ENCODE measurements around the gene ELP2. TPM values are rescaled to one million over a fixed set of nuclear protein-coding genes. Genes with fewer than 3 reads are reported as not detected.

Gene ELP2
- total and polyA plus RNA-seq, 2 donors (not counting 3 experiments of a cell fraction or from before 2014, with no cell fraction given), result 37.8 to 90.5 TPM

DNA sequence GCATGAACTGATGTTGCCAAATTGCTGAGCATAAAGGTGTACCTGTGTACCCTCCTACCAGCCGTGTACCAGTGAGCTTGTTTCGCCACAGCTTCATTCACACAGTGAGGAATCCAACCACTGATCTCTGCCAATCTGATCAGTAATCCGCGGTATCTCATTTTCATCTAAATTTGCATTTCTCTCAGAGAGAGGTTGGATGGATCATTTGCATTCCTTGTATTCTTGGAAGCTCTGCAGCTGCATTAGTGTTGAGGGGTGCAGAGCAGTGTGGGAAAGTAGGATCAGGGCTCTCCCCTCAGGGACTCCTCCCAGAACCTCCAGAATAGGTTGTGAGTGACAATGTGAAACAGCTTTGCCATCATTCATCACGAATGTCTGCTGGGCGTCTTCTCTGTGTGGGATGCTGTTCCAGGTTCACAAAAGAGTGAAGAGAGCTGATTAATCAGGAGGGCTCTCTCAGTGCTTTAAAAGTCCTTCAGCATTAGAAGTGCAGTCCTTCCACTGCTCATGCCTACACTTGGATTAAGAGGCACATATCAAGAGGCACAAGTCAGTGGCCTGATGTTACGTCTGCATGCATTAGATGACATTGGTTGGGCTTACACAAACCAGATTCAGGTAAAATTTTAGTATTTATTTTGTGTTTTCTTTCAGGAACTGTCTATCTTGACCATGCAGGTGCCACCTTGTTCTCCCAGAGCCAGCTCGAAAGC is 65.1 kb downstream of the ELP2 start:
- dilution Hi-C loops (cut with MboI; ENCODE audit: extremely low pct_ligation_motif_present, low sequenced_read_pairs) (no loop called here), intact Hi-C loops (cut with micrococcal nuclease) (no loop called here)
- no peak overlapping the region for H3K4me3 ChIP-seq (replicated peaks in 1 of 3; ENCODE audit: insufficient read depth in 1 of 3, low read depth in 1 of 3, low read length in 3 of 3)
- ChIA-PET POLR2A (no interaction called here), CTCF (interaction anchor here (0.6 to 1.3 kb wide), 2 partner anchors 8 to 104 kb away, joined by 3 read pairs; no protein-coding TSS in a partner anchor)
- no TSS peak for BruUV-seq (replicated peaks)
- H3K4me2 ChIP-seq (ENCODE audit: insufficient read depth, low read length), result no peak overlapping the region
- TF ChIP-seq GATA2 (IDR thresholded peaks at IDR 0.05; ENCODE audit: insufficient read depth, insufficient read length, low read depth, low read length), result no peak
- no peak for TF ChIP-seq POLR2A (IDR thresholded peaks at IDR 0.05; ENCODE audit: low read depth, low read length)
- TF ChIP-seq MAX (IDR thresholded peaks at IDR 0.05; ENCODE audit: insufficient read depth, insufficient read length), result no peak
- TF ChIP-seq MYC (IDR thresholded peaks at IDR 0.05; ENCODE audit: low read depth, low read length), result no peak
- TF ChIP-seq JUN (IDR thresholded peaks at IDR 0.05; ENCODE audit: borderline replicate concordance, insufficient read depth, insufficient read length, low read depth), result no peak
- TF ChIP-seq POLR2AphosphoS5 (IDR thresholded peaks at IDR 0.05; ENCODE audit: insufficient read depth, low read depth, low read length), result no peak
- no peak for TF ChIP-seq CTCF (IDR thresholded peaks at IDR 0.05; ENCODE audit: extremely low read depth in 1 of 2, insufficient read depth in 1 of 2, low read depth in 1 of 2, low read length in 2 of 2)
- no peak for TF ChIP-seq EZH2 (IDR thresholded peaks at IDR 0.05; ENCODE audit: borderline replicate concordance, low read depth, low read length, severe bottlenecking)
- H2AFZ ChIP-seq (ENCODE audit: low read depth, low read length), result no peak overlapping the region
- FAIRE-seq, result no peak
- no peaks in the 10 kb centered on the region for H3K36me3 ChIP-seq (ENCODE audit: control insufficient read depth in 2 of 2, extremely low read depth in 1 of 2, insufficient read depth in 2 of 2, low read length in 2 of 2)
- DNase-seq (ENCODE audit: low read depth, low spot score), result no peak
- no peaks in the 10 kb centered on the region for H3K9me3 ChIP-seq (replicated peaks; ENCODE audit: control insufficient read depth, insufficient read depth, low read length)
- no peak overlapping the region for H3K27ac ChIP-seq (ENCODE audit: insufficient read depth, low read depth, low read length)
- no peak overlapping the region for H3K9ac ChIP-seq (replicated peaks; ENCODE audit: extremely low read depth, insufficient read depth, low read length)
- no peaks in the 10 kb centered on the region for H4K20me1 ChIP-seq (replicated peaks; ENCODE audit: control insufficient read depth, extremely low read depth, insufficient read depth, low read length)
- no peaks in the 10 kb centered on the region for H3K9me1 ChIP-seq (replicated peaks; ENCODE audit: control insufficient read depth, extremely low read depth, insufficient read depth, low read length)
- H3K27me3 ChIP-seq (ENCODE audit: control insufficient read depth in 2 of 2, insufficient read depth in 2 of 2, low read length in 2 of 2), result peaks cover 0 to 2% of the 10 kb centered on the region in 2 experiments
- no peaks in the 10 kb centered on the region for H3K4me1 ChIP-seq (ENCODE audit: control insufficient read depth, extremely low read depth, insufficient read depth, low read length)
- H3K79me2 ChIP-seq (ENCODE audit: control insufficient read depth, insufficient read depth, low read length), result no peaks in the 10 kb centered on the region
